ENCODE measurements around the gene SNRNP40. TPM values are rescaled to one million over a fixed set of nuclear protein-coding genes. Genes with fewer than 3 reads are reported as not detected.

SNRNP40 gene
- polyA plus RNA-seq, 1 of the 3 experiments (the other 2 are of a cell fraction), result 46.7 TPM

- no peak for TF ChIP-seq USF1 (IDR thresholded peaks at IDR 0.05; ENCODE audit: borderline replicate concordance, low read depth)
- no peak for TF ChIP-seq CHD2 (IDR thresholded peaks at IDR 0.05; ENCODE audit: low read length, partially characterized antibody)
- no peak for TF ChIP-seq MXI1 (IDR thresholded peaks at IDR 0.05; ENCODE audit: low read depth, low read length)
Observed at GRCh38 chr1:31306278-31306677, 9.7 kb upstream of the SNRNP40 start (continued).

DNA sequence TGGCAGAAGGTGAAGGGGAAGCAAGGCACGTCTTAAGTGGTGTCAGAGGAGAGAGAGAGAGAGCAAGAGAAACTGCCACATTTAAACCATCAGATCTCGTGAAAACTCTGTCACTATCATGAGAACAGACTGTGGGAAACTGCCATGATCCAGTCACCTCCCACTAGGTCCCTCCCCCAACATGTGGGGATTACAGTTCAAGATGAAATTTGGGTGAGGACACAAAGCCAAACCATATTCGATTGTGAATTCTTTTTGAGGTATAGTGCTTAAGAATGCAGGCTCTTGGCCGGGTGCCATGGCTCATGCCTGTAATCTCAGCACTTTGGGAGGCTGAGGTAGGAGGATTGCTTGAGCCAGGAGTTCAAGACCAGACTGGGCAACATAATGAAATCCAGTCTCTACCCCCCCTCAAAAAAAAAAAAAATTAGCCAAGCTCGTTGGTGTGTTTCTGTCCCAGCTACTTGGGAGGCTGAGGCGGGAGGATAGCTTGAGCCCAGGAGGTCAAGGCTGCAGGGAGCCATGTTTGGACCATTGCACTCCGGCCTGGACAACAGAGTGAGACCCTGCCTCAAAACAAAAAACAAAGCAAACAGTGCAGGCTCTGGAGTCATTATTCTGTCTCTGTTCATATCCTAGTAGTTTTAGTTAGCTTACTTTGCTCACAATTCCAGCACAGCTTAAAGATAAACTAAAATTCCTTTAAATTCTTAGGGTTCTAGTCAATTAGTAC lies 6.3 kb upstream of the SNRNP40 start:
- no peak overlapping the region for H3K4me3 ChIP-seq (ENCODE audit: low read depth in 2 of 2, low read length in 1 of 2)
- no peaks in the 10 kb centered on the region for H3K9me2 ChIP-seq
- no peak overlapping the region for H3K9ac ChIP-seq
- no peak overlapping the region for H3K27ac ChIP-seq (ENCODE audit: low read depth in 2 of 2, low read length in 1 of 2)
- H3K36me3 ChIP-seq (replicated peaks in 1 of 2; ENCODE audit: control insufficient read depth in 1 of 2, insufficient read depth in 2 of 2, low read length in 1 of 2), result peaks cover 0 to 4% of the 10 kb centered on the region in 2 experiments
- no peak overlapping the region for H3K4me2 ChIP-seq
- H2AFZ ChIP-seq (ENCODE audit: low read depth), result no peak overlapping the region
- H3F3A ChIP-seq (replicated peaks; ENCODE audit: insufficient read depth), result peaks cover 16% of the 10 kb centered on the region
- DNase-seq, result no peak
- peaks cover 2 to 8% of the 10 kb centered on the region in 2 experiments; a peak in 2 of 4 replicates for H3K4me1 ChIP-seq (ENCODE audit: control insufficient read depth in 1 of 2, insufficient read depth in 2 of 2, low read depth in 1 of 2, low read length in 1 of 2)
- no peaks in the 10 kb centered on the region for H3K9me3 ChIP-seq
- TF ChIP-seq RXRA (IDR thresholded peaks at IDR 0.05; ENCODE audit: borderline replicate concordance, low read depth) (no peak), TAF1 (IDR thresholded peaks at IDR 0.05; ENCODE audit: borderline replicate concordance, low read depth, low read length) (no peak), RCOR1 (IDR thresholded peaks at IDR 0.05; ENCODE audit: low read length) (no peak), POLR2AphosphoS5 (IDR thresholded peaks at IDR 0.05; ENCODE audit: low read depth, low read length) (no peak), TCF12 (IDR thresholded peaks at IDR 0.05) (no peak), ELF1 (IDR thresholded peaks at IDR 0.05) (no peak), RAD21 (IDR thresholded peaks at IDR 0.05; ENCODE audit: low read length) (no peak)
- H4K20me1 ChIP-seq (ENCODE audit: insufficient read depth), result no peaks in the 10 kb centered on the region
- POLR2A ChIA-PET, result no interaction called here
- peaks cover 88% of the 10 kb centered on the region for H3K79me2 ChIP-seq (ENCODE audit: insufficient read depth)
- H3K27me3 ChIP-seq (ENCODE audit: insufficient read depth), result no peaks in the 10 kb centered on the region
- CTCF ChIA-PET, result interaction anchor here (1.0 to 1.9 kb wide), 3 partner anchors 111 to 119 kb away, joined by 3 to 12 read pairs (median 6); no protein-coding TSS in a partner anchor
- 85% methylated on average over 7 of the region's 7 CpGs for WGBS (ENCODE audit: low lambda C conversion rate)

DNA sequence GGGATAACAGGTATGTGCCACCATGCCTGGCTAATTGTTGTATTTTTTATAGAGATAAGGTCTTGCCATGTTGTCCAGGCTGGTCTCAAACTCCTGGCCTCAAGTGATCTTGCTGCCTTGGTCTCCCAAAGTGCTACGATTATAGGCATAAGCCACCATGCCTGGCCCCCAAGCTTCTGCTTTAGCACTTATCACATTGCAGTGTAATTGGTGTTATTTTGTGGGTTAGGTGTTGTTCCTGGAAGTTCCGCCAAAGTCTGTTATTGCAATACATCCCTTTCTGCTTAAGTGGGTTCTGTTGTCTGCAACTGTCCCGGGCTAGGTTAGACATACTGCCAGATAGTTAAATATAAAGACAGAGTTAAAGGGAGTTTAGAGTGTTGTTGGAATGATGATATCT lies 3.6 kb upstream of the SNRNP40 start:
- Histone ChIP-seq H2AFZ (ENCODE audit: low read depth) (no peak overlapping the region), H3F3A (replicated peaks; ENCODE audit: insufficient read depth) (no peaks in the 10 kb centered on the region), H4K20me1 (ENCODE audit: insufficient read depth) (no peaks in the 10 kb centered on the region), H3K36me3 (replicated peaks in 1 of 2; ENCODE audit: control insufficient read depth in 1 of 2, insufficient read depth in 2 of 2, low read length in 1 of 2) (peaks cover 0 to 1% of the 10 kb centered on the region in 2 experiments), H3K27me3 (ENCODE audit: insufficient read depth) (no peaks in the 10 kb centered on the region), H3K9me3 (no peaks in the 10 kb centered on the region), H3K4me2 (no peak overlapping the region), H3K79me2 (ENCODE audit: insufficient read depth) (peaks cover 94% of the 10 kb centered on the region), H3K4me3 (ENCODE audit: low read depth in 2 of 2, low read length in 1 of 2) (no peak overlapping the region), H3K4me1 (ENCODE audit: control insufficient read depth in 1 of 2, insufficient read depth in 2 of 2, low read depth in 1 of 2, low read length in 1 of 2) (peaks cover 5 to 14% of the 10 kb centered on the region in 2 experiments; a peak in 2 of 4 replicates), H3K9ac (no peak overlapping the region), H3K9me2 (no peaks in the 10 kb centered on the region), H3K27ac (ENCODE audit: low read depth in 2 of 2, low read length in 1 of 2) (no peak overlapping the region)
- ChIA-PET POLR2A (no interaction called here), CTCF (no interaction called here)
- 97% methylated on average over 3 of the region's 3 CpGs for WGBS (ENCODE audit: low lambda C conversion rate)
- TF ChIP-seq CHD2 (IDR thresholded peaks at IDR 0.05; ENCODE audit: low read length, partially characterized antibody), result no peak
- DNase-seq, result no peak
